ENCODE measurements around the gene SH2D4B. TPM values are rescaled to one million over a fixed set of nuclear protein-coding genes. Genes with fewer than 3 reads are reported as not detected.

Gene SH2D4B
- total RNA-seq, 2 donors from 2014 or later: 0.92 TPM; not detected in 1

GRCh38 chr10:80603516-80603915, 65.8 kb downstream of the SH2D4B start:
- H3K9me3 ChIP-seq: no peaks in the 10 kb centered on the region
- H3K4me1 ChIP-seq (ENCODE audit: control insufficient read depth in 1 of 2, low read depth in 2 of 2): no peaks in the 10 kb centered on the region
- H3K4me3 ChIP-seq: no peak overlapping the region
- no peaks in the 10 kb centered on the region for H3K27me3 ChIP-seq (replicated peaks; ENCODE audit: insufficient read depth)
- no peaks in the 10 kb centered on the region for H3K36me3 ChIP-seq
- DNase-seq (ENCODE audit: low spot score) (no peak), ATAC-seq (ENCODE audit: insufficient number of reproducible peaks, low FRiP score, low read depth) (no peak)
- H3K27ac ChIP-seq: no peak overlapping the region
- no peak for TF ChIP-seq CTCF (IDR thresholded peaks at IDR 0.05)

- no peak for TF ChIP-seq CTCF (IDR thresholded peaks at IDR 0.05)
- Histone ChIP-seq H3K36me3 (no peaks in the 10 kb centered on the region), H3K4me3 (no peak overlapping the region), H3K27me3 (replicated peaks; ENCODE audit: insufficient read depth) (no peaks in the 10 kb centered on the region), H3K9me3 (no peaks in the 10 kb centered on the region), H3K4me1 (ENCODE audit: control insufficient read depth in 1 of 2, low read depth in 2 of 2) (peaks cover 0 to 11% of the 10 kb centered on the region in 2 donors), H3K27ac (no peak overlapping the region)
- no peak for DNase-seq (ENCODE audit: low spot score)
- no peak for ATAC-seq (ENCODE audit: insufficient number of reproducible peaks, low FRiP score, low read depth)
Observed at GRCh38 chr10:80608706-80609105, 71.0 kb downstream of the SH2D4B start.

GRCh38 chr10:80609331-80609730, 71.6 kb downstream of the SH2D4B start:
- no peak overlapping the region for H3K4me3 ChIP-seq
- ATAC-seq (ENCODE audit: insufficient number of reproducible peaks, low FRiP score, low read depth) (no peak), DNase-seq (ENCODE audit: low spot score) (no peak)
- no peaks in the 10 kb centered on the region for H3K36me3 ChIP-seq
- no peaks in the 10 kb centered on the region for H3K27me3 ChIP-seq (replicated peaks; ENCODE audit: insufficient read depth)
- peaks cover 0 to 11% of the 10 kb centered on the region in 2 donors for H3K4me1 ChIP-seq (ENCODE audit: control insufficient read depth in 1 of 2, low read depth in 2 of 2)
- H3K9me3 ChIP-seq: no peaks in the 10 kb centered on the region
- no peak overlapping the region for H3K27ac ChIP-seq
- no peak for TF ChIP-seq CTCF (IDR thresholded peaks at IDR 0.05)

- DNase-seq (ENCODE audit: low spot score) (no peak), ATAC-seq (ENCODE audit: insufficient number of reproducible peaks, low FRiP score, low read depth) (no peak)
- Histone ChIP-seq H3K27ac (no peak overlapping the region), H3K9me3 (no peaks in the 10 kb centered on the region), H3K4me3 (no peak overlapping the region), H3K4me1 (ENCODE audit: control insufficient read depth in 1 of 2, low read depth in 2 of 2) (peaks cover 0 to 11% of the 10 kb centered on the region in 2 donors), H3K27me3 (replicated peaks; ENCODE audit: insufficient read depth) (no peaks in the 10 kb centered on the region), H3K36me3 (no peaks in the 10 kb centered on the region)
- TF ChIP-seq CTCF (IDR thresholded peaks at IDR 0.05): no peak
Observed at GRCh38 chr10:80611481-80612185, 73.9 kb downstream of the SH2D4B start.

GRCh38 chr10:80612261-80612660, 74.6 kb downstream of the SH2D4B start:
- no peak for TF ChIP-seq CTCF (IDR thresholded peaks at IDR 0.05)
- no peaks in the 10 kb centered on the region for H3K27me3 ChIP-seq (replicated peaks; ENCODE audit: insufficient read depth)
- no peak overlapping the region for H3K4me3 ChIP-seq
- no peaks in the 10 kb centered on the region for H3K9me3 ChIP-seq
- DNase-seq (ENCODE audit: low spot score) (no peak), ATAC-seq (ENCODE audit: insufficient number of reproducible peaks, low FRiP score, low read depth) (no peak)
- no peaks in the 10 kb centered on the region for H3K36me3 ChIP-seq
- no peak overlapping the region for H3K27ac ChIP-seq
- H3K4me1 ChIP-seq (ENCODE audit: control insufficient read depth in 1 of 2, low read depth in 2 of 2): peaks cover 0 to 11% of the 10 kb centered on the region in 2 donors
